HepG2 (cell line): ENCODE data around the gene KPNA4. TPM values are rescaled to one million over a fixed set of nuclear protein-coding genes. Genes with fewer than 3 reads are reported as not detected.
A peak's percentile ranks its signal among the peaks of the same experiment; 100 is the strongest.

Source experiments
- ATAC-seq: fragments of 200-7000 bp; cut with Tn5 transposase; 3 replicates; pipeline ENCODE4 v1.9.1; 2020; ENCODE audit warnings: mild to moderate bottlenecking, moderate library complexity
- BruUV-seq: library from RNA; stranded (reverse); fragments of 400-500 nt; replicated peaks from 2 replicates; lab custom pipeline; 2021; lab: Mats Ljungman, UMichigan
- CTCF ChIA-PET: fragments of 300-600 bp; formaldehyde crosslinking; extraction: SDS; loops from one replicate; lab custom pipeline; 2021; ENCODE audit warnings: low total read pairs, inconsistent platforms, low intra/inter-chr PET ratio; lab: Yijun Ruan, JAX
- POLR2A ChIA-PET: fragments of 350-600 bp; sonication (Branson Sonifier 250); formaldehyde crosslinking; loops from one replicate; lab custom pipeline; 2020; ENCODE audit warnings: antibody characterized with exemption, inconsistent platforms; lab: Yijun Ruan, JAX
- DNase-seq: peaks from one replicate; pipeline ENCODE4 v3.0.0-alpha.2; 2015; ENCODE audit warnings: low spot score
- FAIRE-seq: peaks from 3 replicates; lab custom pipeline; 2011; peaks lifted over from hg19 to GRCh38; lab: Jason Lieb, UNC
- H2AFZ ChIP-seq: one replicate; pipeline ENCODE4 v1.6.1; 2011; ENCODE audit warnings: low read length, inconsistent platforms
- H3K27ac ChIP-seq: fragments of 300-600 bp; 3 replicates; pipeline ENCODE4 v1.8.0; 2011; ENCODE audit warnings: mixed run types, mild to moderate bottlenecking, mixed read lengths, low read length, inconsistent platforms; ENCODE audit not compliant: insufficient read depth; ENCODE audit errors: extremely low read length
- H3K27me3 ChIP-seq, 2 experiments: fragments of 200-600 bp in 1 of 2; 2 replicates in 1 of 2; 3 replicates in 1 of 2; pipeline versions ENCODE4 v1.6.0 to v1.8.0; 2011; ENCODE audit warnings: low read length in 2 of 2, mild to moderate bottlenecking in 2 of 2, moderate library complexity in 2 of 2, inconsistent platforms in 1 of 2; ENCODE audit not compliant: insufficient read depth in 2 of 2, control insufficient read depth in 1 of 2
- H3K36me3 ChIP-seq, 2 experiments: fragments of 200-600 bp in 1 of 2; replicated peaks in 1 of 2; 2 replicates in 1 of 2; 3 replicates in 1 of 2; pipeline versions ENCODE4 v1.5.1 to v1.8.0; 2011; ENCODE audit warnings: low read length in 2 of 2, inconsistent platforms in 1 of 2; ENCODE audit not compliant: insufficient read depth in 2 of 2, control insufficient read depth in 1 of 2
- H3K4me1 ChIP-seq: 2 replicates; pipeline ENCODE4 v1.5.1; 2012; ENCODE audit warnings: low read length, inconsistent platforms; ENCODE audit not compliant: insufficient read depth
- H3K4me2 ChIP-seq: 2 replicates; pipeline ENCODE4 v1.6.0; 2011; ENCODE audit warnings: low read depth, low read length, inconsistent platforms
- H3K4me3 ChIP-seq, 3 experiments: fragments of 200-600 bp in 1 of 3; sonication (generic), shearing (Covaris generic) in 1 of 3; replicated peaks in 1 of 3; 2 replicates each; pipeline ENCODE4 v1.5.1; 2011 to 2016; ENCODE audit warnings: low read length in 3 of 3, inconsistent platforms in 2 of 3, low read depth in 2 of 3, mild to moderate bottlenecking in 2 of 3, control low read depth in 1 of 3, mixed read lengths in 1 of 3; ENCODE audit not compliant: insufficient read depth in 1 of 3
- H3K79me2 ChIP-seq: one replicate; pipeline ENCODE4 v1.6.1; 2011; ENCODE audit warnings: low read length, inconsistent platforms; ENCODE audit not compliant: insufficient read depth
- H3K9ac ChIP-seq: 2 replicates; pipeline ENCODE4 v1.6.0; 2011; ENCODE audit warnings: mild to moderate bottlenecking, low read depth, low read length, inconsistent platforms; ENCODE audit not compliant: insufficient read depth
- H3K9me3 ChIP-seq: 2 replicates; pipeline ENCODE4 v1.5.1; 2012; ENCODE audit warnings: mild to moderate bottlenecking, low read length
- H4K20me1 ChIP-seq: 2 replicates; pipeline ENCODE4 v1.6.0; 2011; ENCODE audit warnings: inconsistent platforms, mild to moderate bottlenecking, low read length, moderate library complexity; ENCODE audit not compliant: insufficient read depth
- ELF1 ChIP-seq: sonication (generic); formaldehyde crosslinking; IDR thresholded peaks from 2 replicates; pipeline ENCODE4 v1.4.0; 2020; ENCODE audit warnings: missing genetic modification reagents
- FOXM1 ChIP-seq: sonication (generic); formaldehyde crosslinking; IDR thresholded peaks from 2 replicates; pipeline ENCODE4 v1.5.0; 2020; ENCODE audit warnings: missing genetic modification reagents
- HNRNPLL ChIP-seq: fragments of 200-400 bp; formaldehyde crosslinking; IDR thresholded peaks from 2 replicates; pipeline ENCODE4 v1.6.1; 2017; ENCODE audit warnings: mild to moderate bottlenecking, low read depth, low read length; ENCODE audit not compliant: poor library complexity, severe bottlenecking
- HOXA3 ChIP-seq: sonication (generic); formaldehyde crosslinking; IDR thresholded peaks from 2 replicates; pipeline ENCODE4 v1.5.0; 2020; ENCODE audit warnings: missing genetic modification reagents
- KMT2A ChIP-seq: sonication (generic); formaldehyde crosslinking; IDR thresholded peaks from 2 replicates; pipeline ENCODE4 v1.4.0; 2020; ENCODE audit warnings: missing genetic modification reagents
- MAZ ChIP-seq, 2 experiments: sonication (generic) in 1 of 2; formaldehyde crosslinking in 1 of 2; IDR thresholded peaks; 2 replicates each; pipeline versions ENCODE4 v1.5.0 to v1.6.1; 2012 to 2020; ENCODE audit warnings: low read depth in 2 of 2, mild to moderate bottlenecking in 2 of 2, borderline replicate concordance in 1 of 2, improper control_type of control experiment in 1 of 2, low read length in 1 of 2, missing genetic modification reagents in 1 of 2, moderate library complexity in 1 of 2
- MZF1 ChIP-seq: sonication (generic); formaldehyde crosslinking; IDR thresholded peaks from 2 replicates; pipeline ENCODE4 v1.8.1; 2023; ENCODE audit warnings: mild to moderate bottlenecking, missing genetic modification reagents, borderline replicate concordance
- NFYB ChIP-seq: sonication (generic); formaldehyde crosslinking; IDR thresholded peaks from 2 replicates; pipeline ENCODE4 v1.4.0; 2020; ENCODE audit warnings: missing genetic modification reagents
- REPIN1 ChIP-seq: sonication (generic); formaldehyde crosslinking; IDR thresholded peaks from 2 replicates; pipeline ENCODE4 v1.8.0; 2022; ENCODE audit warnings: missing genetic modification reagents, low read depth, mild to moderate bottlenecking, borderline replicate concordance
- RXRA ChIP-seq: sonication (generic); formaldehyde crosslinking; IDR thresholded peaks from 2 replicates; pipeline ENCODE4 v1.5.1; 2020; ENCODE audit warnings: missing genetic modification reagents
- SRSF1 ChIP-seq: fragments of 200-400 bp; formaldehyde crosslinking; optimal IDR thresholded peaks from 2 replicates; pipeline ENCODE3; 2017; ENCODE audit warnings: mild to moderate bottlenecking, low read depth, low read length, moderate library complexity
- YEATS4 ChIP-seq: sonication (generic); formaldehyde crosslinking; IDR thresholded peaks from 2 replicates; pipeline ENCODE4 v1.4.0; 2020; ENCODE audit warnings: missing genetic modification reagents, borderline replicate concordance
- ZMYM4 ChIP-seq: sonication (generic); formaldehyde crosslinking; IDR thresholded peaks from 2 replicates; pipeline ENCODE4 v1.8.1; 2023; ENCODE audit warnings: mild to moderate bottlenecking, missing genetic modification reagents
- ZNF350 ChIP-seq: sonication (generic); formaldehyde crosslinking; IDR thresholded peaks from 2 replicates; pipeline ENCODE4 v1.4.0; 2020; ENCODE audit warnings: mild to moderate bottlenecking, low read depth, missing genetic modification reagents, borderline replicate concordance
- ZNF501 ChIP-seq: sonication (generic); formaldehyde crosslinking; IDR thresholded peaks from 2 replicates; pipeline ENCODE4 v1.5.1; 2020; ENCODE audit warnings: mild to moderate bottlenecking, moderate library complexity, missing genetic modification reagents
- ZNF552 ChIP-seq: sonication (generic); formaldehyde crosslinking; IDR thresholded peaks from 2 replicates; pipeline ENCODE4 v1.9.0; 2022; ENCODE audit warnings: missing genetic modification reagents, mild to moderate bottlenecking, borderline replicate concordance
- ZNF597 ChIP-seq: sonication (generic); formaldehyde crosslinking; IDR thresholded peaks from 2 replicates; pipeline ENCODE4 v1.5.0; 2020; ENCODE audit warnings: missing genetic modification reagents
- ZNF775 ChIP-seq: sonication (generic); formaldehyde crosslinking; IDR thresholded peaks from 2 replicates; pipeline ENCODE4 v1.4.0; 2020; ENCODE audit warnings: missing genetic modification reagents, mild to moderate bottlenecking, moderate library complexity, borderline replicate concordance
- ZSCAN21 ChIP-seq: sonication (generic); formaldehyde crosslinking; IDR thresholded peaks from 2 replicates; pipeline ENCODE4 v1.8.0; 2022; ENCODE audit warnings: mild to moderate bottlenecking, missing genetic modification reagents, moderate library complexity, borderline replicate concordance
- ZSCAN5A ChIP-seq: sonication (generic); formaldehyde crosslinking; IDR thresholded peaks from 2 replicates; pipeline ENCODE4 v1.8.0; 2022; ENCODE audit warnings: mild to moderate bottlenecking, missing genetic modification reagents, borderline replicate concordance
- WGBS: methylation state at CpG from one replicate; pipeline ENCODE4 v1.1.6; 2017; ENCODE audit warnings: low lambda C conversion rate; 5-methylcytosine and 5-hydroxymethylcytosine counted together
- in situ Hi-C: cut with HindIII; loops from 2 replicates; pipeline ENCODE4 v1.10.0; 2017; ENCODE audit warnings: low pct_unique_long_range_greater_than_20kb; ENCODE audit not compliant: extremely low pct_ligation_motif_present
- intact Hi-C: fragments of 100-400 bp; cut with micrococcal nuclease; formaldehyde crosslinking; loops from one replicate; pipeline ENCODE4 v1.10.0; 2022; ENCODE audit not compliant: unreplicated experiment
- polyA plus RNA-seq, 8 experiments: library from polyadenylated mRNA; depleted of rRNA in 3 of 8; stranded (reverse) in 7 of 8; unstranded in 1 of 8; fragments of >200 nt; fragmentation: Illumina TruSeq in 4 of 8; extraction: Trizol in 4 of 8; gene quantifications; 2 replicates each; pipeline versions ENCODE4 v1.2.1 to v1.2.3, GENCODE V29; 2011 to 2016; ENCODE audit warnings: low read depth in 4 of 8, missing spikeins in 1 of 8, mixed read lengths in 1 of 8; ENCODE audit not compliant: insufficient read depth in 1 of 8
- total RNA-seq, 5 experiments: library from RNA; depleted of rRNA; stranded (reverse); fragments of >200 nt; fragmentation: Illumina TruSeq; extraction: Trizol; gene quantifications; 2 replicates each; pipeline ENCODE4 v1.2.3, GENCODE V29; 2016; ENCODE audit warnings: low read depth in 1 of 5

The KPNA4 gene
- total and polyA plus RNA-seq, 2 of the 13 experiments (the other 11 are each of a cell fraction or from before 2014, with no cell fraction given), result 9.9 to 27.9 TPM

- POLR2A ChIA-PET, result interaction anchor here (1.1 to 1.3 kb wide), 3 partner anchors 10 to 36 kb away, joined by 3 to 6 read pairs (median 4); no protein-coding TSS in a partner anchor
- Histone ChIP-seq H3K79me2 (no peaks in the 10 kb centered on the region), H4K20me1 (no peaks in the 10 kb centered on the region), H3K4me2 (peak within 1 kb of the TSS; percentile 71), H3K9ac (peak within 1 kb of the TSS; percentile 55), H3K36me3 (no peaks in the 10 kb centered on the region), H3K27me3 (no peaks in the 10 kb centered on the region; a peak in 2 of 5 replicates), H3K4me1 (0 out of 2 replicates have a peak, but pooled peaks cover 11% of the 10 kb centered on the region), H3K9me3 (no peaks in the 10 kb centered on the region), H2AFZ (peak within 1 kb of the TSS; percentile 36), H3K4me3 (peak within 1 kb of the TSS; percentile 54 to 78 (median 71)), H3K27ac (peak within 1 kb of the TSS; percentile 50)
- WGBS, result 87% methylated on average over 40 of the region's 71 CpGs
- FAIRE-seq, result no peak
- in situ Hi-C loops (no loop called here), intact Hi-C loops (loop anchor here (2.0 kb wide), 1 partner anchor 49 kb away; no protein-coding TSS in a partner anchor)
- CTCF ChIA-PET, result no interaction called here
- peak; percentile 94 for ATAC-seq
- peak; percentile 63 for DNase-seq
- BruUV-seq, result no TSS peak
- TF ChIP-seq ZNF552 (CRISPR knock-in tag), result no peak
- TF ChIP-seq ZSCAN5A (CRISPR knock-in tag), result peak; percentile 73; the same call in 1 of the 2 replicates
- 0 out of 2 replicates have a peak, but pooled peaks have one; percentile 41 for TF ChIP-seq ZSCAN21 (CRISPR knock-in tag)
- TF ChIP-seq MZF1, result no peak
- 0 out of 2 replicates have a peak, but pooled peaks have one; percentile 44 for TF ChIP-seq YEATS4
- 0 out of 2 replicates have a peak, but pooled peaks have one; percentile 25 for TF ChIP-seq KMT2A (CRISPR knock-in tag)
- no peak for TF ChIP-seq MAZ (IDR thresholded peaks at IDR 0.05; ENCODE audit: borderline replicate concordance, low read depth, low read length)
- 0 out of 2 replicates have a peak, but pooled peaks have one; percentile 46 for TF ChIP-seq MAZ (CRISPR knock-in tag; IDR thresholded peaks at IDR 0.05; ENCODE audit: low read depth)
- TF ChIP-seq ZNF501 (CRISPR knock-in tag), result peak; percentile 51; the same call in 1 of the 2 replicates
- TF ChIP-seq SRSF1, result peak; percentile 36
- peak; percentile 96 for TF ChIP-seq FOXM1 (CRISPR knock-in tag)
- peak; percentile 47; the same call in 1 of the 2 replicates for TF ChIP-seq RXRA
- peak; percentile 20; the same call in 1 of the 2 replicates for TF ChIP-seq HOXA3 (CRISPR knock-in tag)
- TF ChIP-seq ZMYM4, result peak; percentile 70; the same call in 1 of the 2 replicates
- TF ChIP-seq NFYB (CRISPR knock-in tag), result peak; percentile 52; the same call in 1 of the 2 replicates
- TF ChIP-seq HNRNPLL, result peak; percentile 57
- 0 out of 2 replicates have a peak, but pooled peaks have one; percentile 32 for TF ChIP-seq ZNF350 (CRISPR knock-in tag)
- TF ChIP-seq ELF1 (CRISPR knock-in tag), result no peak
- no peak for TF ChIP-seq ZNF597 (CRISPR knock-in tag)
- TF ChIP-seq REPIN1 (CRISPR knock-in tag), result peak; percentile 72; the same call in 1 of the 2 replicates
- TF ChIP-seq ZNF775 (CRISPR knock-in tag), result no peak
Observed at GRCh38 chr3:160449636-160450598, 115.5 kb downstream of the KPNA4 start, which contains the start of gene TRIM59. Gene TRIM59 (minus strand): TSS chr3:160449786. CDS start chr3:160439183, 10,603 bp downstream.
